Cerebellar nuclear complex (tissue), 1 donor: ENCODE measurements around the gene LFNG.

Source experiments
- DNase-seq, 2 experiments: peaks; one replicate each; lab custom pipeline; 2025; lab: John Stamatoyannopoulos, UW

LFNG gene

DNA sequence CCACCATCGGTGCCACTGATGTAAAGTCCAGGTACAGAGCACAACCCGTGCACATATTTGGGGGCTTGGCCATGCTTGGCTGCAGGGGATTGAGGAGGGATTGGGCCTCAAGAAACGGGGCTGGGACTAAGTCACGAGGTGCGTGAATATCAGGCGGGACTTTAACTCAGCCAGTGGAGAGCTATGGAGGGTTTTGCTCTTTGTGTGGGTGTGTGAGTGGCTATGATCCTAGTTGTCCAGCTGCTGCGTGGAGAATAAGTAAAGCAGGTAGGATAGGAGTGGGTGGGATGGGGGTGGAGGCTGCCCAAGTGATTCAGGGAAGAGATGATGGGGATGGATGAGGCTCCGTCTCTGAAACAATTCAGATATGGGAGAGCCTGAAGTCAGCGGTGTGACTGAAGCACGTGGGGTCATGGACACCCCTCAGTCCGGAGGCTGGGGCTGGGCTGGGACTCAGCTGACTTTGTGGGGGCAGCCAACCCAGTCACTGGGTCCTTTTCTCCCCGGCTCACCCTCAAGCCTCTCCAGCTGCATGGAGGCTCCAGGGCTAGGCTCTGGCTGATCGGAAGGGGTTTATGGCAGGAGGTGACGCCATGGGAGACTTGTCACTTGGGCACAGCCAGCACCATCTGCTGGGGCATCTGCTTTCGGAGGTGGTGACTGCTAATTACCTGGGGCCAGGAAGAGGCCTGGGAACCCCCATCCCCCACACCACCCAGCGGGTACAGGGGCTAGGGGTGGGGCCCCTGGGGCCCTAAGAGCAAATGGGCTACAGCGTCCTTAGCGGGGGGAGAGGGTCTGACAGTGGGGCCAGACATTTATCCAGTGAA is 1.7 kb upstream of the LFNG start:
- DNase-seq: peak in 1 of 2 experiments; percentile 37

DNA sequence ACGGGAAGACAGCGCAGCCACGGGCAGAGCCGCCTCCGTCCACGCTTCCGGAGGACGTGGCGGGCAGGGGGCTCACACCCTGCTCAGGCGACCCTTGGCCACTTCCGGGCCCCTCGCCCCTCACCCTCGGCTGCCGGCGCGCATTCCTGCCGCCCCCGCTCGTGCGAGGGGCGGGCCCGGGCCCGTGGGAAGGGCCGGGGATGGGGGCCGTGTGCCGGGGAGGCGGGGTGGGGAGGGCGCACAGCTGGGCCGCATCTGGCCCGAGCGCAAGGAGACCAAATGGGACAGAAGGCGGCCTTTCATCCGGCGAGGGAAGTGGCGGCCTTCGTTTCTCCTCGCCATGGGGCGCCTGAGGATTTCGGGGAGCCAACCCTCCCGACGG is 846 bp upstream of the LFNG start:
- DNase-seq: no peak

DNA sequence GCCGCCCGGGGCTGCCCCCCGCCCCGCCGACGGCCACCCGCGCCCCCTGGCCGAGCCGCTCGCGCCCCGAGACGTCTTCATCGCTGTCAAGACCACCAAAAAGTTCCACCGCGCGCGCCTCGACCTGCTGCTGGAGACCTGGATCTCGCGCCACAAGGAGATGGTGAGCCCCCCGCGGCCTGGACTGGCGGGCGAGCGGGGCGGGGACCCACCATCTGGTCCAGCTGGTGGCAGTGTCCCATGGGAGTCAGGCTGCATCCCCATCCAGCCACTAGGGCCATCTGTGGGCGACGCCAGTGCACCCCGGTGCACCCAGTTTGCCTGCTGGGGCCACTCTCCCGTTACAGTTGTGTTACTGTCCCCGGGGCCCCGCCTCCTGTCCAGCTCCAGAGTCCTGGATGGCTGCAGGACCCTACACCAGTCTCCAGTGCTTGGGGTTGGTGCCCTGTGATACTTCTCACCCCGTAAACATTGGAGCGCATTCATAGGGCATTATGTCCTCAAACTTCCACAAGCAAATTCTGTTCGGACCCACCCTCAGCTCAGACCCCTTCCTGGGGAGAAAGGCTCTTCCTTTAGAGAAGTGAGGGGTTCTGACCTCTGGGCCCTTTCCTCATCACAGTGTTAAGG is 672 bp downstream of the LFNG start:
- DNase-seq: no peak

DNA sequence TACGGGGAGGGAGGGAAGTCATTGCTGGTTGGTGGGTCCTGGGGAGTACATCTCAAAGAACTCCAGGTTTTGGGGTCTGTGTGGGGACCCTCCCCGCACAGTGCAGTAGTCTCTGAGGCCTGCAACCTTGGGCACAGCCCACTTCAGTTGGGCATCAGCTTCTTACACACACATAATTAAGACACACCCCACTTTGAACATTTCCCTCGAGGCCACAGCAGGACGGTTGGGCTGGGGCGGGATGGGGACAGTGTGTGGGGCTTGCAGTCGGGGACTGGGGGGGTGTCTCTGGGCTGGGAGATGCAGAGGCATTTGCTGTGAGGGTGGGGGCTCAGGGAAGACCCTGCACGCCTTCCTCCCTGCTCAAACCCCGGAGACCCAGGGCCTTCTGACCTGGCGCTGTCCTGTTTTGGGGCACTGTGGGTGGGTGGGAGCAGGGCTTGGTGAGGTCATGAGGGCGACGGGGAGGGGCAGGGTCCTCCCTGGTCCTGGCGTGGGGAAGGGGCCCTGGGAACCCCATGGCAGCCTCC is 1.3 kb downstream of the LFNG start:
- DNase-seq: no peak

DNA sequence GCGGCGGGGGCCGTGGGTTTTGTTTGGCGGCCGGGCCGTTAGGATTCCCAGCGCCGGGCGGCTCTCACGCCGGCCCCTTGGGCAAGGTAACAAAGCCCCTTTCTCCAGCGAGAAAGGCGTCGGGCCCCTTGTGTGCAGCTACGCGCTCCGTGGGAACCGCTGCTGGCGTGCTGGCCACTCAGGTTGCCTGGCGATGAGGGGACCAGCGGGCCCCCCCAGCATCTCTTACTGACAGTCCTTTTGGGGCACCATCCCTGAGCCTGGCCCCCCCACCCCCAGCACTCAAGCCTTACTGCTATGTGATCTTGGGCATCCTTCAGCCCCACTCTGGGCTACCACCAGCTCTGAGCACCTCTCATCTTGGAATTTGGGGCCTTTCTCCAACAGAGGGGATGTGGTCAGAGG is 1.8 kb downstream of the LFNG start:
- DNase-seq: no peak

DNA sequence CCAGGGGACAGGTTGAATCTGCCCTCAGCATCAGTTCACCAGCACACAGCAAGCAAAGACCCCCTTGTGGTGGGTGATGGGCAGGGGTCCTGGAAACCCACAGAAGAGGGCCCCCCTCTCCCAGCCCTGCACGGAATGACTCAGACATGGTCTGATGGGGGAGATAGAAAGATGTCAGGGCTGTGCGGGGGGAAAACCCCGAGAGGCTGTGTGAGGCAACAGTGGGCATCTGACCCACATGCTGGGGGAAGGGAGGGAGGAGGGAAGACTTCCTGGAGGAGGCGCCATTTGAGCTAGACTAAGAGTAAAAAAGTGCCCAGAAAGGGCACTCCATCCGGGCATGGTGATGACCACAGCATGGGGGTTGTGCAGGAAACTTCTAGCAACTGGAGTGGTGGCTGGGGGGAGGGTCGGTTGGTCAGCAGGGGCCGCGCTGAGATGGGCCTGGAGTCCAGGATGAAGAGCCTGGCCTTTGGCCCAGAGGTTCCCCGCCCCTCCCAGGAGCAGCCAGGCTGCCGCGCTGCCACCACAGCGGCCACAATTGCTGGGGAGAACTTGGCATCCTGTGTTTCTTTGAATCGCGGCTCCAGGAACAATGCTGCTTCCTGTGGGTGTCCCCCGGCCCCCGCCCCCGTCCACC is 2.5 kb downstream of the LFNG start:
- no peak for DNase-seq

DNA sequence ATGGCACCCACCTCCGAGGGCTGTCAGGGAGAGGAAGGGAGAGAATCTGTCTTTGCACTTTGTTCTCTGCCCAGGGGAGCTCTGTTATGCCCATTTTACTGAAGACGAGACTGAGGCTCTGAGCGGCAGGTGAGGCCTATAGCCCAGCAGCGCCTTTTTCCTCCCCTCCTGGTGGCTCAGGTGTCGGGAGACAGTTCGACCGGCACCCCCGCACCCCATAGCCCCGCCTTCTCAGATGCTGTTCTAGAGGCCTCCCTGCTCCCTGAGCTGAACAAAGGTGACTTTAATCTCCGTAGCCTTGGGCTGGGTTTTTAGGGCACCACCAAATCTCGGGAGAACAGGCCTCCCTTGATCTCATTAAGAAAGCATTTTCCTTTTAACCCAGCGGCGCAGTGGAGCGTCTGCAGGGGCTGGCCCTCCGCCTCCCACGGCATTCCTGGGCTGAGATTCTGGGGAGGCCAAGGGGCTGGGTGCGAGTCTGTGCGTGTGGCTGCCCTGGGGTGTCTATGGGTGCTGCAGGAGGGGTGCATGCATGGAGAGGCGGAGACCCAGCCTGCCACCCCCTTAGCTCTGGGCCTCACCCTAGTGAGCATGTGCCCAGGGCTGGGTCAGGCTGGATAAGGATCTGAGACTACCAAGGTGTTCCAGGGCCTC is 3.3 kb downstream of the LFNG start:
- no peak for DNase-seq

DNA sequence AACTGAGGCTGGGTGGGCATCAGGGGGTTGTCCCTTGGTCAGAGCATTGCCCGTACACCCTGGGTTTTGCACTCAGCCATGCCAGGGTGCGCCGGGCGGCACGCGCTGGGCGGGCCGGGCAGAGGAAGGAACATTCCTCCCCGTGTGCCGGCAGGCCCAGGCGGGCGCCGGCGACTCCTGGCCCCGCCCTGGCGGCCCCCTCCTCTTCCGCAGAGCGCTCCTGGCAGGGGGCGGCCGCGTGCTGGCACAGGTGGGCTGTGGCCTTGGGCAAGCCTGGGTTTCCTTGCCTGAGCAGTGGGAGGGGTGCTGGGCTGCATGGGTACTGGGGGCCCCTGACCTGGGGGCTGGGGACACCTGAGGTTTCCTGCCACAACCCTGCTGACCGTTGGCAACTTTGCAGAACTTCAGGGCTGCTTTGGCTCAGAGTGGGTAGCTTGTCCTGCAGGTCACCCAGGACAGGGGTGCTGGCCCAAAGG is 3.9 kb downstream of the LFNG start:
- DNase-seq: no peak

DNA sequence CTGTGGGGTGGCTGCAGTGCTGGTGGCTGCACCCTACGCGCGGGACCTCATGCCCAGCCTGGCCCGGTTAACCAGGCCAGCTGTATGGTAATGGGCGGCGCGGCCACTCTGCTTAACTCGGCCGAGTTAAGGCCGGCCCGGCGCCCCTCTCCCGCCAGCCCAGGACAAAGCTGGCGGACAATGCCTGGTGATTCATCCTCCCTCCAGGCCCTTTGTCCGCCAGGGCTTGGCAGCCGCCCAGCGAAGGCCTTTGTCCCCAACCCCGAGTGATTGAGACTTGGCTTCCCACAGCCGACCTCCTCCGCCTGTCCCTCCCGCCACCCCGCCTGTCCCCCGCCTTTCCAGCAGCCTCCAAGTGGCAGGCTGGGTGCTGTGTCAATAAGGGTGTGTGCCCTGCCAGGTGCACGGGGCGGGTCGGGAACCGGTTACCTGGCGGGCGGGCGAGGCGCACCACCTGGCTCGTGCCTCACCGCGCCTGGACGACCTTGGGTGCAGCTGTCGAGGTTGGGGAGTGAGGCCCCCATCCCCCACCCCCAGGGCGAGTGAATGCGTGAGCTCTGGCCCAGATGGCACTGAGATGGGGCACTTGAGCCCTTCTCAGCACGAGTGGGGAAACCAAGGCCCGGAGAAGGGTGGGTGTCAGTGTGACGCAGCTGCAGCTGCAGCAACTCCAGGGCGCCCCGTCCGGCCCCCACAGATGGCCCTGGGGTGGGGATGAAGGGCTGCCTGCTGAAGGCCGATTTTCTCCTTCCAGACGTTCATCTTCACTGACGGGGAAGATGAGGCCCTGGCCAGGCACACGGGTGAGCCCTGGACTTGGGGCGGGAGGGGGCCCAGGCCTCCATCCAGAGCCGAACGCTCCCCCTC is 4.6 kb downstream of the LFNG start:
- DNase-seq: no peak

DNA sequence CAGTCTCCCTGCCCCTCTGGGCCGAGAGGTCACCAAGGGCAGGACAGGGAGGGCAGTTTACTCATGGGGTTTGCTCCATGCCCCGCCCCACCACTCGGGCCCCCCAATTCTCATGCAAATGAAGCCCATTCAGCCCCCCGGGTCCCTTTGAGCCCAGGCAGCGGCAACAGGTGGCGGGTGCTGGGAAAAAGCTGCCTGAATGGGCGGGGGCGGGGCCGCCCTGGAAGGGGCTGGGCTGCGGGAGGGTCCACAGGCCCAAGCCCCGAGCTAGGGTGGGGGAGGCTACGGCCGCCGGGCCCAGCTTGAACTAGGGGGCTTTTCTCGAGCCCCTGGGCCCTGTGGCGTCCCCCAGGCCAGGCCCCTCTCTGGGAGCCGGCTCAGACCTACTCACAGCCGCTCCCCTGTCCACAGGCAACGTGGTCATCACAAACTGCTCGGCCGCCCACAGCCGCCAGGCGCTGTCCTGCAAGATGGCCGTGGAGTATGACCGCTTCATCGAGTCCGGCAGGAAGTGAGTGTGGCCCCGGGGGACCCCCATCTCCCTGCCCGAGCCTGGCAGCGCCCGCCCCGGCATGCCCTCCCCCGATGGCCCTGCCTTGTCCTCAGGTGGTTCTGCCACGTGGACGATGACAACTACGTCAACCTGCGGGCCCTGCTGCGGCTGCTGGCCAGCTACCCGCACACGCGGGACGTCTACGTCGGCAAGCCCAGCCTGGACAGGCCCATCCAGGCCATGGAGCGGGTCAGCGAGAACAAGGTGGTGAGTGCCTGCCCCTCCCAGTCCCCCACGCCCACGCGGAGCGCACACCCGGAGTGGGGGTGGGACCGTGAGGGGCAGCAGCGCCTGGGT is 5.5 kb downstream of the LFNG start:
- DNase-seq: no peak

DNA sequence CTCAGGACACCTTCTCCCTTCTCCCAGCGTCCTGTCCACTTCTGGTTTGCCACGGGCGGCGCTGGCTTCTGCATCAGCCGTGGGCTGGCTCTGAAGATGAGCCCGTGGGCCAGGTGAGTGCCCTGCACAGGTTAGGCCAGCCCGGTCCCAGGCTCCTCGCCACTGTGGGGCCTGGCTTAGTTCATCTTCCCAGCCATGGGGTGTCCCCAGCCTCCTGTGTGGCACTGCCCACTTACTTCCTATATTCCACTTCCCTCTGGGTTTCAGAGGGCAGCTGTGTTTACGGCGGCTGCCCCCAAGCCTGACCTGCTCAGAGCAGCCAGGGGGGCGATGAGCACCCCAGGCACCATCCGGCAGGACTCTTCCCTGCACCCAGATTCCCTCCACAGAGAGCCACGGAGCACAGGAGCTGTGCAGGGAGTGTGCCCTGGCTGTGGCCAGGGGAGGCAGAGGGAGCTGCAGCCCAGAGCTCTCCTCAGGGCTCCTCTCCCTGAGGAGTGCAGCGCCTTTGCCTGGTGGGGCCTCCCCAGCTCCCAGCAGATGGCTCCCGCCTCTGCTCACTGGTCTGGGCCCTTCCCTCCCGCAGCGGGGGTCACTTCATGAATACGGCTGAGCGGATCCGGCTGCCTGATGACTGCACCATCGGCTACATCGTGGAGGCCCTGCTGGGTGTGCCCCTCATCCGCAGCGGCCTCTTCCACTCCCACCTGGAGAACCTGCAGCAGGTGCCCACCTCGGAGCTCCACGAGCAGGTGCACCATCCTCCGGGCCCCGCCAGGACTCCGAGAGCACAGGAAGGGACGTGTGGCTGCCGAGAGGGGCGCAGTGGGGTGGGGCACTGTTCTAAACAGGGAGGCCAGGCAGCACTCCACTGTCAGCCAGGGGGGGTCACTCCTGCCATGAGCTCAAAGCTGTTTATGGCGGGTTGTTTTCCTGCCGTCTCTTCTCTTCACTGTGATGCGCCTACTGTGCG is 6.4 kb downstream of the LFNG start:
- DNase-seq: no peak

DNA sequence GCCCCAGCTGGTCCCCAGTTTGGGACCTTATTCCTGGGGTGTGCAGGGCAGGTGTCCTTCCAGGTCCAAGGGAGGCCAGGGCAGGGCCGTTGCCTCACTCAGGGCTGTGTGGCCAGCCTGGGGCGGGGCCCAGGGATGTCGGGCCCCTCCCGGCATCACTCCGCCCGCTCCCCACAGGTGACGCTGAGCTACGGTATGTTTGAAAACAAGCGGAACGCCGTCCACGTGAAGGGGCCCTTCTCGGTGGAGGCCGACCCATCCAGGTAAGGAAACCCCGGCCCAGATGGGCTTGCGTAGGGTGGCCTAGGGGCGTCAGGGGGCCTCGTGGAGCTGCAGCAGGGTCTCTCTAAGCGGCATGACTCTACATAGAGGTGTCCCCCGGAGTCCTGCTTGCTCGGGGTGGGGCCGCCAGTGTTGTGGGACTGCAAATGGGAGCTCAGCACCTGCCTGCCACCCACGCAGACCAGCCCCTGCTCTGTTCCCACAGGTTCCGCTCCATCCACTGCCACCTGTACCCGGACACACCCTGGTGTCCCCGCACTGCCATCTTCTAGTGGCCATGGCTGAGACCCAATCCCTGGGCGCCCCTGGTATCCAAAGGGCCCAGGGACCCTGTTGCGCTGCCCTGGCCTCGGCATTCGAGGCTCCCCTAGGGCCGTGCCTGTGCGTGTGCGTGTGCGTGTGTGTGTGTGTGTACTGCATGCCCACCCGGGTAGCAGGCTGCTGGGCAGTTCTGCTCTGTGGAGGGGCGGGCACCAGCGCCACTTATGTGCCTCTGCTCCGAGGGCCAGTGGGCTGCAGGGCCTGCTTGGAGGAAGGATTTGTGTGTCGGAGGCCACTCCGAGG is 7.3 kb downstream of the LFNG start:
- DNase-seq: no peak

DNA sequence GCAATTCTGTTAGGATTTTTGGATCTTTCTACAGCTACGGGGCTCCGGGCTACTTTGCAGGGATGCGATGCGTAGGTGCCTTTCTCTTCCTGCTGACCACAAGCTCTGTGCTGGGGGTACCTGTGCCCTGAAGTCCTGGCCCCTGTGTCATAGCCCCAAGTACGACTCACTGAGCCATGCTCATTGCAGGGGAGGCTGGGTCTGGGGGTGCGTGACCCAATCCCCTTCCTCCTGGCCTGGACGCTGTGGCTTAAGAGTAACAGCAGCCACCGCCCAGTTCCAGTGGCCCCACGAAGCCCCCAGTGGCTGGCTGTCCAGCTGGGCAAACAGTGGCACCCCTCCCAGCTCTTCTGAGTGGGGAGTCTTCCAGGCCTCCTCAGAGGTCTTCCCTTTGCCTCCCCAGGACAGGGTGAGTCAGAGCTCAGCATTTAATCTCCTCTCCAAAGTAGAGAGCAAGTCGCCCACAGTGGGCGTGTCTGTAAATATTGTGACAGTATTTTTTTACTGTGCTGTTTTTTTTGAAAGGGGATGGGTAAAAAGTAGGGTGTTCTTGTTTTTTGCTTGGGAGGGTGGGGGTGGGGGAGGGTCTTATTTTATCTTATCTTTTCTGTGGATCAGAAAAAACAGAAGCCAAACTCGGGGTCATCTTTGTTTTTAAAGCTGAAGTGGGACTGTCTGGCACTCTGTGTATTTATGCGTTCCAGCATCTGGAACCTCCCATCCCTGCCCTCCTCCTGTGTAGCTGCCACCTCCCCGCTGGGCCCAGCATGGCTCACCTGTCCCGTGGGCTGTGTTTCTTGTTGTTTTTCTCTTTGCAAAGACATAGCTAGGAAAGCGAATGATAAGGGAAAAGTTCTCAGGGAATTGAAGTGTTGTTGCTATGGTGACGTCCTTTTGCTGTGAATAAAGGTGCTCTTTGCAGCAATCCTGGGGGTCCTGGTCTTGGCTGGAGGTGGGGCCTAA is 8.2 kb downstream of the LFNG start:
- no peak for DNase-seq

DNA sequence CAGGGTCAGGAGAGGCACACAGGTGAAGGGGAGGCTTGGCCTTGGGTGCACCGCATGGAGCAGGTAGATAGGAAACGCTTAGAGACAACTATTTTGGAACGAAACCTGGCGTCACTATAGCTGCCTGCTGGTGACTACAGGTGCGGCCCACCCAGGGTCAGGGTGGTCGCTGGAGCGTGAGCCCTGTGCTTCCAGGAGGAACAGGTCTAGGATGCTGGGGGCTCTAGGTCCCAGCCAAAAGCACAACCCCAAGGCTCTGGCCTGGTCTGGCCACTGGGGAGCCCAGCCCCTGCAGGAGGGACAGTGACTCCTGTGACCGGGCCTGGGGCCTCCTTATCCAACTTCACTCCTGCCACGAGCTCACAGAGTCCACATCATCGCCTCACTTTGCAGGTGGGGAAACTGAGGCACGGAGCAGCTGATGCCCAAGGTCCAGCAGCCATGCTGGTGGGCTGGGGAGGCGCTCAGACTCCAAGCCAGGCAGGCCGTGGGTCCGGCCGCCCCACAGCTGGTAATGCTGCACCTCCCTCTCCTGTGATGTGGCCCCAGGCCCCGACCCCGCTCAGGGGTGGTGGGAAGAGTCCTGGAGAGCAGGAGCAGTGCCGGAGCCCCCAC is 9.0 kb downstream of the LFNG start:
- no peak for DNase-seq

DNA sequence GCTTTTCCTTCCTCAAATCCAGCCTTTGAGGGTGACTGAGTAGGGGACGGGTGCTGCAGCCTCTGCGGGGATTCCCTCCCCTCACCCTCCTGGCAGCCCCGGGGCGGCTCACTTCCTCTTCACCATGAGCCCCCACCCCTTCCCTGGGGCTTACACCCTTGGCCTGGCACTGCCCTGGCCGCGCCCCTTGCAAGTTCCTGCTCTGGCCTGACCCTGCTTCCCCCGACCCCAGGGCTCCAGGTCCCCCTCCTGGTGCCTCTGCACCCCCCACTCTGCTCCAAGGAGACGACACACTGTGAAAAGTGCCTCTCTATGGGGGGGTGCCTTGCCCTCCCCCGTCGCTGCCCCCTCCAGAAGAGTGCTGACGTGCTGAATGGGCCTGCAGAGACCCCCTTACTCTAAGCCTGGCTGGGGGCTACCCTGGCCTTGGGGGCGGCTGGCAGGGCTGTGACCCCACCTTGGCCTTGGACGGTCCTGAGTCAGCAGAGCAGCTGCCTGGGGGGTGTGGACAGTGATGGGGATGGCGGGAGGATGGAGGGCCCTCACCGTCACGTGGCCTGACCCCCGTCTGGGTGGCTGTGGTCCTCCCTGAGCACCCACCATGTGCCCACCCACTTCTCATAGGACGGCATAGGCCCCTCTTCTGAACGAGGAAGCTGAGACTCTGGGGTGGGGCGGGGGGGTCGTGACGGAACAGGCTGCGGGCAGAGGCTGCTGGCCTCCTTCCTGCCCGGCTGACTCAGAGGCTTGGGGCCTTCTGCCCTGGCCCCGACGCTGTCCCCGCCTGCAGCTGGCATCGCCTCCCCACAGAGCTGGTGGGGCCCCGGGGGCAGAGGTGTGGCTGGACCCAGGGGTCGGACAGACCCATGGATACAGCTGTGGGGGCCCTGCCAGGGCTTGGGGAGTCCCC is 9.8 kb downstream of the LFNG start:
- DNase-seq: no peak
